ENCODE measurements around the gene MAD1L1.

DNA sequence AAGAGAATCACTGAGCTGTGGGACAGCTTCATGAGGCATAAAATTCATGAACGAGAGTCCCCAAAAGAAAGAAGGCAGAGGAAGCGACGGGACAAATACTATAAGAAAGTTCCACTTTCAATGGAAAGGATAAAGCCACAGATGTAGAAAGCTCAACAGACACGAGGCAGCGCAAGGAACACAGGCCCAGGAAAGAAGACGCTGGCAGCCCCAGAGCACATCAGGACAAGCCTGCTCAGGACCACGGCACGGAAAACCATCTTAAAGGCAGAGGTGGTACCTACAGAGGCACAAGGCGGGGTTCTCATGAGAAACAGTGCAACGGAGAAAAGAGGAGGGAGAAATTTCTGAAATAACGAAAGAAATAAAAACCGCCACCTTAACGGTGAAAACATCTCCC, 273.4 kb downstream of the MAD1L1 start:
- TF ChIP-seq CTCF (IDR thresholded peaks at IDR 0.05) = no peak
- TF ChIP-seq POLR2A (IDR thresholded peaks at IDR 0.05) = no peak
